ENCODE results near the gene IGF1R. TPM values are rescaled to one million over a fixed set of nuclear protein-coding genes. Genes with fewer than 3 reads are reported as not detected.

IGF1R gene
- total RNA-seq, 4 donors from 2014 or later: 59.6 to 172 (median 88.5) TPM

GRCh38 chr15:98824595-98824994 is 176.3 kb downstream of the IGF1R start:
- no peak overlapping the region for H3K4me3 ChIP-seq (ENCODE audit: low read depth, poor library complexity, severe bottlenecking)
- 97% methylated on average over 10 of the region's 10 CpGs for WGBS, 2 donors
- DNase-seq (ENCODE audit: low spot score in 2 of 2): no peak
- TF ChIP-seq CTCF (IDR thresholded peaks at IDR 0.05) (no peak), POLR2A (IDR thresholded peaks at IDR 0.05) (no peak)
- intact Hi-C loops (cut with DNase I; ENCODE audit: low total_unique reads): no loop called here

GRCh38 chr15:98826658-98827057 is 178.3 kb downstream of the IGF1R start:
- H3K4me3 ChIP-seq (ENCODE audit: low read depth, poor library complexity, severe bottlenecking): no peak overlapping the region
- WGBS, 2 donors: 85 to 88% methylated on average over 3 of the region's 3 CpGs
- DNase-seq (ENCODE audit: low spot score in 2 of 2): no peak
- TF ChIP-seq POLR2A (IDR thresholded peaks at IDR 0.05): no peak
- TF ChIP-seq CTCF (IDR thresholded peaks at IDR 0.05): no peak
- intact Hi-C loops (cut with DNase I; ENCODE audit: low total_unique reads): no loop called here

- 84 to 92% methylated on average over 3 of the region's 3 CpGs for WGBS, 2 donors
- H3K4me3 ChIP-seq (ENCODE audit: low read depth, poor library complexity, severe bottlenecking): no peak overlapping the region
- DNase-seq (ENCODE audit: low spot score in 2 of 2): no peak
- TF ChIP-seq CTCF (IDR thresholded peaks at IDR 0.05) (no peak), POLR2A (IDR thresholded peaks at IDR 0.05) (no peak)
- intact Hi-C loops (cut with DNase I; ENCODE audit: low total_unique reads): no loop called here
Measured at GRCh38 chr15:98827217-98827616, 178.9 kb downstream of the IGF1R start.

GRCh38 chr15:98830034-98830634 is 181.8 kb downstream of the IGF1R start:
- H3K4me3 ChIP-seq (ENCODE audit: low read depth, poor library complexity, severe bottlenecking): no peak overlapping the region
- intact Hi-C loops (cut with DNase I; ENCODE audit: low total_unique reads): no loop called here
- no peak for TF ChIP-seq POLR2A (IDR thresholded peaks at IDR 0.05)
- WGBS, 2 donors: 96% methylated on average over 4 of the region's 4 CpGs
- no peak for DNase-seq (ENCODE audit: low spot score in 2 of 2)

- DNase-seq (ENCODE audit: low spot score in 2 of 2): no peak
- intact Hi-C loops (cut with DNase I; ENCODE audit: low total_unique reads): no loop called here
- H3K4me3 ChIP-seq (ENCODE audit: low read depth, poor library complexity, severe bottlenecking): no peak overlapping the region
- 96 to 100% methylated on average over 1 of the region's 1 CpG for WGBS, 2 donors
- TF ChIP-seq POLR2A (IDR thresholded peaks at IDR 0.05) (no peak), CTCF (IDR thresholded peaks at IDR 0.05) (no peak)
Measured at GRCh38 chr15:98834976-98835375, 186.6 kb downstream of the IGF1R start.

GRCh38 chr15:98835876-98836275 is 187.5 kb downstream of the IGF1R start:
- 89 to 94% methylated on average over 4 of the region's 4 CpGs for WGBS, 2 donors
- intact Hi-C loops (cut with DNase I; ENCODE audit: low total_unique reads): no loop called here
- TF ChIP-seq CTCF (IDR thresholded peaks at IDR 0.05) (no peak), POLR2A (IDR thresholded peaks at IDR 0.05) (no peak)
- DNase-seq (ENCODE audit: low spot score in 2 of 2): no peak
- no peak overlapping the region for H3K4me3 ChIP-seq (ENCODE audit: low read depth, poor library complexity, severe bottlenecking)
